ENCODE data around the gene RFK.
"Not testable (repeated sequence)": the region's sequence is repeated elsewhere in the genome, so short reads cannot be mapped to it uniquely, and the experiment has no call there.

RFK gene

GRCh38 chr9:76394195-76394959 lies at the start of gene RFK:
RFK (minus strand) TSS chr9:76394426; CDS start chr9:76394171, 255 bp downstream.
- DNase-seq (ENCODE audit: low read depth): peak; percentile 86

- DNase-seq (ENCODE audit: low read depth): no peak
Observed at GRCh38 chr9:76443887-76444286, 49.7 kb upstream of the RFK start.

- no peak for DNase-seq (ENCODE audit: low read depth)
Observed at GRCh38 chr9:76441551-76442322, 47.5 kb upstream of the RFK start.

- DNase-seq (ENCODE audit: low read depth): no peak
Observed at GRCh38 chr9:76438841-76439588, 44.8 kb upstream of the RFK start.

GRCh38 chr9:76437017-76437699 lies 42.9 kb upstream of the RFK start:
- DNase-seq (ENCODE audit: low read depth): not testable (repeated sequence)

GRCh38 chr9:76434897-76435296 lies 40.7 kb upstream of the RFK start:
- not testable (repeated sequence) for DNase-seq (ENCODE audit: low read depth)

GRCh38 chr9:76433836-76434235 lies 39.6 kb upstream of the RFK start:
- no peak for DNase-seq (ENCODE audit: low read depth)

GRCh38 chr9:76433406-76433805 lies 39.2 kb upstream of the RFK start:
- no peak for DNase-seq (ENCODE audit: low read depth)

GRCh38 chr9:76431601-76432000 lies 37.4 kb upstream of the RFK start:
- DNase-seq (ENCODE audit: low read depth): no peak

- DNase-seq (ENCODE audit: low read depth): no peak
Observed at GRCh38 chr9:76426807-76427419, 32.7 kb upstream of the RFK start.

- no peak for DNase-seq (ENCODE audit: low read depth)
Observed at GRCh38 chr9:76425677-76426453, 31.6 kb upstream of the RFK start.

GRCh38 chr9:76424491-76424890 lies 30.3 kb upstream of the RFK start:
- DNase-seq (ENCODE audit: low read depth): no peak

- no peak for DNase-seq (ENCODE audit: low read depth)
Observed at GRCh38 chr9:76423216-76424177, 29.3 kb upstream of the RFK start.

- DNase-seq (ENCODE audit: low read depth): no peak
Observed at GRCh38 chr9:76419782-76420380, 25.7 kb upstream of the RFK start.

GRCh38 chr9:76417394-76417793 lies 23.2 kb upstream of the RFK start:
- DNase-seq (ENCODE audit: low read depth): no peak

GRCh38 chr9:76415731-76416130 lies 21.5 kb upstream of the RFK start:
- no peak for DNase-seq (ENCODE audit: low read depth)

GRCh38 chr9:76415154-76415553 lies 20.9 kb upstream of the RFK start:
- DNase-seq (ENCODE audit: low read depth): no peak

- DNase-seq (ENCODE audit: low read depth): no peak
Observed at GRCh38 chr9:76414661-76415060, 20.4 kb upstream of the RFK start.

- DNase-seq (ENCODE audit: low read depth): no peak
Observed at GRCh38 chr9:76413658-76414057, 19.4 kb upstream of the RFK start.

Data from stimulated activated CD8-positive, alpha-beta memory T cell treated with anti-CD3 and anti-CD28 coated beads, Interleukin-12 subunit alpha, Interleukin-12 subunit beta, amount 100 ng/mL, for 1 hour (primary cell).